A375 (cell line): ENCODE results near the gene NDUFB1. TPM values are rescaled to one million over a fixed set of nuclear protein-coding genes. Genes with fewer than 3 reads are reported as not detected.

Experiments used
- total RNA-seq: library from RNA; depleted of rRNA; stranded (reverse); fragments of >200 nt; shearing (Covaris generic); gene quantifications from 2 replicates; pipeline ENCODE4 v1.2.3, GENCODE V29; 2014; rRNA removed

Gene NDUFB1
- 295 and 368 TPM in 2 replicates for total RNA-seq

DNA sequence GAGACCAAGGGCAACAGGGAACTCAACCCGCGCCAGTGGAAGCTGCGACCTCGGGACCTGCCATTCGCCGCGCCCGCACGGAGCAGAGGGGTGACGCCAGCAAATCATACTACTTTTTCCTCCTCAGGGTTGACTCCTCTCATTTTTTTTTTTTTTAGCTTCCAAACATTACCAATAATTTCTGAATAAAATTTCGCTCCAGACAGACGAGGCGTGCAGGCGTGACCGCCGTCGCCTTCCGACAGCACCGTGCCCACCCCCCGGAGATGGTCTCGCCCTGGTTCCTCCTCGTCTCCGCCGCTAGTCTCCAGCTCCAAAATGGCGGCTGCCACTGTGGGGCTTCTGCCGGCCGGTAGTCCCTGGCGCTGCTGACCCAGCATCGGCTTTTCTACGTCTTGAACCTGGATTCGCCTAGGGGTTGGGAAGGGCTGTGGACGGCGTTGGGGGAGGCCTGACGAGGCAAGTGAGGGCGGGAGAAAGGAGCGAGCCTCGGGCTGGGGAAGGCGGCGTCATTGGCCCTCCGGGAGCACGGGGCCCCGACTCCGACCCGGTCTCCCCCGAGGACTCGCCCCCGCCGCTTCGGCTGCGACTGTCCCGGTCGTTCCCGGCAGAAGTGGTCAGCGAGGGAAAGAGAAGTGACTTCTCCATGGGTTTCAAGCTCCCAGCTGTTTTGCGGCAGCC is at the start of gene NDUFB1, which contains the start of gene CPSF2:
TSS of gene NDUFB1 (minus strand) at position 37 of the 681 bp plus-strand sequence. CDS start 4,069 bp downstream, outside the sequence.
TSS of gene CPSF2 (plus strand) at position 300 of the 681 bp plus-strand sequence. CDS start 9,016 bp downstream, outside the sequence.

GRCh38 chr14:92106143-92106926 is 15.2 kb downstream of the NDUFB1 start, which contains the start of gene ATXN3:
Gene ATXN3 (minus strand): TSS chr14:92106582. CDS start chr14:92106552, 30 bp downstream.

Other genes with a start within 250 kb of the NDUFB1 start
- gene FBLN5, start 174.0 kb downstream of the NDUFB1 start, total RNA-seq = 0.23 TPM in 1 of 2 replicates, not detected in the other
- gene TRIP11, start 81.6 kb downstream of the NDUFB1 start, total RNA-seq = 9.7 and 12.4 TPM in 2 replicates
- 36.2 and 43.9 TPM in 2 replicates for gene ATXN3, start 15.1 kb downstream of the NDUFB1 start, total RNA-seq
- 36.1 and 44.9 TPM in 2 replicates for gene CPSF2, start 263 bp upstream of the NDUFB1 start, total RNA-seq
- gene SLC24A4, start 201.5 kb upstream of the NDUFB1 start, total RNA-seq = not detected in 2 replicates